HEK293T (cell line): Measurements from ENCODE around the gene CALHM3.

Experiments
- ARNT ChIP-seq: fragments of 450-650 bp; IDR thresholded peaks from 2 replicates; pipeline ENCODE4 v1.6.1; 2017; ENCODE audit warnings: mild to moderate bottlenecking
- BHLHE40 ChIP-seq: fragments of 450-650 bp; IDR thresholded peaks from 2 replicates; pipeline ENCODE4 v1.6.1; 2016; ENCODE audit warnings: mild to moderate bottlenecking, moderate library complexity, borderline replicate concordance
- ELF4 ChIP-seq: fragments of 450-650 bp; IDR thresholded peaks from 2 replicates; pipeline ENCODE4 v1.6.1; 2017; ENCODE audit warnings: antibody characterized with exemption
- FOXA1 ChIP-seq: fragments of 450-650 bp; IDR thresholded peaks from 2 replicates; pipeline ENCODE4 v1.6.1; 2016; ENCODE audit warnings: mild to moderate bottlenecking
- FOXK2 ChIP-seq: fragments of 450-650 bp; IDR thresholded peaks from 2 replicates; pipeline ENCODE4 v1.6.1; 2016; ENCODE audit warnings: mild to moderate bottlenecking
- FOXM1 ChIP-seq: fragments of 450-650 bp; IDR thresholded peaks from 2 replicates; pipeline ENCODE4 v1.6.1; 2017; ENCODE audit warnings: mild to moderate bottlenecking, borderline replicate concordance
- HDGF ChIP-seq: fragments of 450-650 bp; IDR thresholded peaks from 2 replicates; pipeline ENCODE4 v1.6.1; 2017; ENCODE audit warnings: antibody characterized with exemption, borderline replicate concordance
- L3MBTL2 ChIP-seq: fragments of 450-650 bp; conservative IDR thresholded peaks from 2 replicates; pipeline ENCODE4 v1.6.1; 2016; ENCODE audit warnings: mild to moderate bottlenecking
- NFRKB ChIP-seq: fragments of 450-650 bp; IDR thresholded peaks from 2 replicates; pipeline ENCODE4 v1.6.1; 2016; ENCODE audit warnings: mild to moderate bottlenecking, moderate library complexity
- PKNOX1 ChIP-seq: fragments of 450-650 bp; IDR thresholded peaks from 2 replicates; pipeline ENCODE4 v1.6.1; 2016
- SP1 ChIP-seq: fragments of 450-650 bp; IDR thresholded peaks from 2 replicates; pipeline ENCODE4 v1.6.1; 2017
- SUZ12 ChIP-seq: fragments of 450-650 bp; IDR thresholded peaks from 2 replicates; pipeline ENCODE4 v1.6.1; 2016; ENCODE audit warnings: mild to moderate bottlenecking
- TARDBP ChIP-seq: fragments of 450-650 bp; IDR thresholded peaks from 2 replicates; pipeline ENCODE4 v1.6.1; 2016
- ZNF384 ChIP-seq: fragments of 450-650 bp; IDR thresholded peaks from 2 replicates; pipeline ENCODE4 v1.6.1; 2016

GRCh38 chr10:103499881-103500280 is 20.8 kb upstream of the CALHM3 start:
- TF ChIP-seq ZNF384: no peak
- TF ChIP-seq SP1: no peak
- no peak for TF ChIP-seq FOXA1
- no peak for TF ChIP-seq SUZ12
- no peak for TF ChIP-seq BHLHE40
- no peak for TF ChIP-seq PKNOX1
- no peak for TF ChIP-seq TARDBP
- no peak for TF ChIP-seq ARNT
- TF ChIP-seq ELF4: no peak
- TF ChIP-seq NFRKB: no peak
- no peak for TF ChIP-seq FOXK2
- TF ChIP-seq FOXM1: no peak
- TF ChIP-seq HDGF: no peak
- TF ChIP-seq L3MBTL2: no peak
